Neural progenitor cell (in vitro differentiated cells): Measurements from ENCODE around the gene EVA1A. TPM values are rescaled to one million over a fixed set of nuclear protein-coding genes. Genes with fewer than 3 reads are reported as not detected.

ENCODE experiments used
- DNase-seq: peaks from one replicate; pipeline ENCODE4 v3.0.0-alpha.2; 2016; ENCODE audit warnings: low spot score
- H2AFZ ChIP-seq: fragments of 200-600 bp; sonication (generic); replicated peaks from 2 replicates; pipeline ENCODE4 v1.6.1; 2016; ENCODE audit warnings: antibody characterized with exemption
- H3F3A ChIP-seq: fragments of 200-600 bp; sonication (generic); 2 replicates; pipeline ENCODE4 v1.6.1; 2016; ENCODE audit warnings: antibody characterized with exemption, low read depth
- H3K27ac ChIP-seq: fragments of 200-600 bp; sonication (generic); 2 replicates; pipeline ENCODE4 v1.5.1; 2016; ENCODE audit warnings: mild to moderate bottlenecking
- H3K27me3 ChIP-seq: fragments of 200-600 bp; sonication (generic); 2 replicates; pipeline ENCODE4 v1.6.1; 2016; ENCODE audit warnings: mild to moderate bottlenecking, moderate library complexity
- H3K36me3 ChIP-seq: fragments of 200-600 bp; sonication (generic); 2 replicates; pipeline ENCODE4 v1.5.1; 2016
- H3K4me1 ChIP-seq: fragments of 200-600 bp; sonication (generic); 2 replicates; pipeline ENCODE4 v1.6.1; 2016; ENCODE audit warnings: mixed run types
- H3K4me2 ChIP-seq: fragments of 200-600 bp; sonication (generic); 2 replicates; pipeline ENCODE4 v1.6.1; 2016
- H3K4me3 ChIP-seq: fragments of 200-600 bp; sonication (generic); 2 replicates; pipeline ENCODE4 v1.5.1; 2016
- H3K79me2 ChIP-seq: fragments of 200-600 bp; sonication (generic); 2 replicates; pipeline ENCODE4 v1.6.1; 2016; ENCODE audit warnings: low read depth
- H3K9ac ChIP-seq: fragments of 200-600 bp; sonication (generic); 2 replicates; pipeline ENCODE4 v1.6.1; 2016
- H3K9me3 ChIP-seq: fragments of 200-600 bp; sonication (generic); 2 replicates; pipeline ENCODE4 v1.5.1; 2016; ENCODE audit warnings: low read depth
- H4K20me1 ChIP-seq: fragments of 200-600 bp; sonication (generic); 2 replicates; pipeline ENCODE4 v1.6.1; 2016; ENCODE audit warnings: low read depth
- H3K27ac Mint-ChIP-seq: 3 replicates; pipeline ENCODE4 v1.8.0; 2021; ENCODE audit warnings: mixed read lengths
- H3K27me3 Mint-ChIP-seq: 2 replicates; pipeline ENCODE4 v1.8.0; 2022; ENCODE audit warnings: low read depth, mild to moderate bottlenecking, inconsistent platforms, moderate library complexity, mixed read lengths; ENCODE audit not compliant: insufficient read depth
- H3K36me3 Mint-ChIP-seq: 3 replicates; pipeline ENCODE4 v1.8.0; 2021; ENCODE audit warnings: mixed read lengths
- H3K4me1 Mint-ChIP-seq: 3 replicates; pipeline ENCODE4 v1.8.0; 2021; ENCODE audit warnings: mixed read lengths
- H3K4me3 Mint-ChIP-seq: 3 replicates; pipeline ENCODE4 v1.8.0; 2021; ENCODE audit warnings: mild to moderate bottlenecking, moderate library complexity, mixed read lengths
- H3K9me3 Mint-ChIP-seq: 3 replicates; pipeline ENCODE4 v1.8.0; 2020; ENCODE audit warnings: mixed read lengths
- EZH2 ChIP-seq: fragments of 200-600 bp; sonication (generic); IDR thresholded peaks from 2 replicates; pipeline ENCODE4 v1.6.1; 2017; ENCODE audit warnings: antibody characterized with exemption, mild to moderate bottlenecking, moderate library complexity
- EZH2phosphoT487 ChIP-seq: fragments of 200-600 bp; sonication (generic); IDR thresholded peaks from 2 replicates; pipeline ENCODE4 v1.6.1; 2017; ENCODE audit warnings: antibody characterized with exemption
- total RNA-seq: library from RNA; depleted of rRNA; stranded (reverse); fragments of >200 nt; gene quantifications from 2 replicates; pipeline ENCODE4 v1.2.3, GENCODE V29; 2015; ENCODE audit warnings: low replicate concordance
- TF ChIP-seq, protein P1 (sequence below): fragments of 200-600 bp; sonication (generic); IDR thresholded peaks from 2 replicates; pipeline ENCODE4 v1.5.1; 2017; ENCODE audit warnings: antibody characterized with exemption, mild to moderate bottlenecking

The EVA1A gene
- total RNA-seq, 1 donor from 2014 or later: 2.8 TPM

DNA sequence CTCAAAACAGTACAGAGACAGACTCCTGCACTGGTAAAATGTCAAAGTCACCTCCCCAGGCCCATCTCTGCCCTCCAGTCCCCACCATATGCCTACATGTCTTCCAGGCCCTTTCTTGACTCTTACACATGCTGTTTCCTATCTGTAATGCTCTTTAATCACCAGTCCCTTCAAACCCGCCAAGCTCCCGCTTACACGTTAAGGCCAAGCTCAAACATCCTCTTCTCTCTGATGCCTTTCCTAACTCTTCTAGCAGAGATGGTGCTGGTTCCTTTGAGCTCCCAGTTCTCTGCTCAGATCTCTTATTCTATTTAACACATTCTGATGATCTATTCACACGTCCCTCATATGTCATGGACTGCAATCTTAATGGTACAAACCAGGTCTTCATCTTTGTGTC lies 5.0 kb downstream of the EVA1A start:
- Histone ChIP-seq H4K20me1 (no peaks in the 10 kb centered on the region), H3K9ac (no peak overlapping the region), H3K4me1 (peaks cover 7% of the 10 kb centered on the region), H3K4me3 (no peak overlapping the region), H3K27me3 (peaks cover 19% of the 10 kb centered on the region), H3F3A (no peaks in the 10 kb centered on the region), H3K9me3 (no peaks in the 10 kb centered on the region), H3K4me2 (no peak overlapping the region), H3K36me3 (no peaks in the 10 kb centered on the region), H3K27ac (no peak overlapping the region), H3K79me2 (no peaks in the 10 kb centered on the region), H2AFZ (no peak overlapping the region)
- Mint-ChIP-seq H3K36me3 (no peaks in the 10 kb centered on the region), H3K4me1 (peaks cover 29% of the 10 kb centered on the region), H3K9me3 (no peaks in the 10 kb centered on the region), H3K4me3 (no peak overlapping the region), H3K27me3 (peaks cover 5% of the 10 kb centered on the region), H3K27ac (no peak overlapping the region)
- no peak for DNase-seq
- TF ChIP-seq EZH2phosphoT487 (no peak), EZH2 (no peak)
- TF ChIP-seq, protein P1, sequence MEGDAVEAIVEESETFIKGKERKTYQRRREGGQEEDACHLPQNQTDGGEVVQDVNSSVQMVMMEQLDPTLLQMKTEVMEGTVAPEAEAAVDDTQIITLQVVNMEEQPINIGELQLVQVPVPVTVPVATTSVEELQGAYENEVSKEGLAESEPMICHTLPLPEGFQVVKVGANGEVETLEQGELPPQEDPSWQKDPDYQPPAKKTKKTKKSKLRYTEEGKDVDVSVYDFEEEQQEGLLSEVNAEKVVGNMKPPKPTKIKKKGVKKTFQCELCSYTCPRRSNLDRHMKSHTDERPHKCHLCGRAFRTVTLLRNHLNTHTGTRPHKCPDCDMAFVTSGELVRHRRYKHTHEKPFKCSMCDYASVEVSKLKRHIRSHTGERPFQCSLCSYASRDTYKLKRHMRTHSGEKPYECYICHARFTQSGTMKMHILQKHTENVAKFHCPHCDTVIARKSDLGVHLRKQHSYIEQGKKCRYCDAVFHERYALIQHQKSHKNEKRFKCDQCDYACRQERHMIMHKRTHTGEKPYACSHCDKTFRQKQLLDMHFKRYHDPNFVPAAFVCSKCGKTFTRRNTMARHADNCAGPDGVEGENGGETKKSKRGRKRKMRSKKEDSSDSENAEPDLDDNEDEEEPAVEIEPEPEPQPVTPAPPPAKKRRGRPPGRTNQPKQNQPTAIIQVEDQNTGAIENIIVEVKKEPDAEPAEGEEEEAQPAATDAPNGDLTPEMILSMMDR: no peak

DNA sequence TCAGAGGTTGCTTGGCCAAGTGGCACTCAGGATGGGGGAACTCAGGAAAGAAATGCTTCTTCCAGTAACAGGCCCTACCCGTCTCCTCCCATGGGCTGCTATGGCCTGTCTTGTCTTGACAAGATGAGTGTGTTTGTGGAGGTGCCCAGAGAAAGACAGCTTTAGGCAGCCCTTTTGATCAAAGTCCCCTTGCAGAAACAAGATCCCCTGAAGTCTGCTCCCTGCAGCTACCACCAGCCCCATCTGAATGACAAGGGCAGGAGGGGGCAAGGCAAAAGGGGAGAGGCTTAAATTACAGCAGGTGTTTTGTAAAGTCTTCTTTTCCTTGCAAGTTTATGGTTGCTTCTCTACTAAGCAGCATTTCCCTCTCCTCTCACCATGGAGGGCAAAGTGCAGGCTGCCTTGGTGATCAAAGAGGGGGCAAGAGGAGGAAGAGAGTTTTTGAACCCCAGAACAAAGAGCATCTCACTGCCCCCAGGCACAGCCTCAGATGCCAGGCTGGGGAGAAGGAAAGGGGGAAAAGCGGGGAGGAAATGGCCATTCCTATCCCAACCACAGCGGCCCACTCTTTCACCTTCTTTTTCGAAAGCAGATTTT lies 6.7 kb downstream of the EVA1A start:
- H3K4me3 ChIP-seq: no peak overlapping the region
- no peak overlapping the region for H2AFZ ChIP-seq
- peak overlapping the region; percentile 37 for H3K4me2 ChIP-seq
- Mint-ChIP-seq H3K36me3 (no peaks in the 10 kb centered on the region), H3K4me3 (no peak overlapping the region), H3K9me3 (no peaks in the 10 kb centered on the region), H3K27me3 (peaks cover 7% of the 10 kb centered on the region), H3K27ac (peak overlapping the region; percentile 42), H3K4me1 (peaks cover 22% of the 10 kb centered on the region)
- DNase-seq: peak; percentile 17
- H3K4me1 ChIP-seq: peaks cover 7% of the 10 kb centered on the region
- no peaks in the 10 kb centered on the region for H4K20me1 ChIP-seq
- TF ChIP-seq EZH2phosphoT487: no peak
- TF ChIP-seq EZH2: no peak
- TF ChIP-seq, protein P1: no peak
- H3K27me3 ChIP-seq: peaks cover 4% of the 10 kb centered on the region
- no peaks in the 10 kb centered on the region for H3F3A ChIP-seq
- H3K36me3 ChIP-seq: no peaks in the 10 kb centered on the region
- H3K9ac ChIP-seq: no peak overlapping the region
- no peaks in the 10 kb centered on the region for H3K9me3 ChIP-seq
- no peak overlapping the region for H3K27ac ChIP-seq
- H3K79me2 ChIP-seq: no peaks in the 10 kb centered on the region

DNA sequence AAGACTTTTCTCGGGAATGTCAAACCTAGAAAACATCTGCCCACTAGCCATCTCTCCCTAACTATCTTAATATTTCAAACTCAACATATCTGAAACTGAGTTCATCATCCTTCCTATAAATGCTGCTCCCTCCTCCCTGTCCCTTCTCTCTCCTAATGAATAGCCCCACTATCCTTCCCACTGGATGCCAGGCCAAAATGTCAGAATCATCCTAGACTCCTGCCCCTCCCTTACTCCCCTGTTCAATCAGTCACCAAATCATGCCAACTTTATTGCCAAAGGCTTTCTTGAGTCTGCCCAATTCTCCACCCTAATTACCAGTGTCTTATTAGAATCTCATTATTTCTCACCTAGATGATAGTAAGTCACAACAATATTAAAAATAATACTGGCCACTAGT lies 8.5 kb downstream of the EVA1A start:
- Histone ChIP-seq H3K4me1 (peaks cover 7% of the 10 kb centered on the region), H4K20me1 (no peaks in the 10 kb centered on the region), H3K4me2 (no peak overlapping the region), H2AFZ (no peak overlapping the region), H3K27me3 (no peaks in the 10 kb centered on the region), H3K27ac (no peak overlapping the region), H3K36me3 (no peaks in the 10 kb centered on the region), H3K9me3 (no peaks in the 10 kb centered on the region), H3K9ac (no peak overlapping the region), H3K79me2 (no peaks in the 10 kb centered on the region), H3F3A (no peaks in the 10 kb centered on the region), H3K4me3 (no peak overlapping the region)
- no peak overlapping the region for H3K4me3 Mint-ChIP-seq
- H3K27ac Mint-ChIP-seq: no peak overlapping the region
- no peaks in the 10 kb centered on the region for H3K36me3 Mint-ChIP-seq
- H3K4me1 Mint-ChIP-seq: peaks cover 27% of the 10 kb centered on the region
- H3K27me3 Mint-ChIP-seq: peaks cover 2% of the 10 kb centered on the region
- H3K9me3 Mint-ChIP-seq: no peaks in the 10 kb centered on the region
- no peak for DNase-seq
- TF ChIP-seq, protein P1: no peak
- TF ChIP-seq EZH2phosphoT487: no peak
- no peak for TF ChIP-seq EZH2
